Neural crest cell (in vitro differentiated cells): Measurements from ENCODE around the gene HSFX2. TPM values are rescaled to one million over a fixed set of nuclear protein-coding genes. Genes with fewer than 3 reads are reported as not detected.
"Not testable (repeated sequence)": the region's sequence is repeated elsewhere in the genome, so short reads cannot be mapped to it uniquely, and the experiment has no call there.

Source experiments
- DNase-seq: peaks from one replicate; pipeline ENCODE4 v3.0.0; 2021; ENCODE audit warnings: low read depth, mixed read lengths, low spot score
- H3K27ac Mint-ChIP-seq: one replicate; pipeline ENCODE4 v1.8.0; 2021; ENCODE audit warnings: mild to moderate bottlenecking, mixed read lengths; ENCODE audit not compliant: unreplicated experiment
- H3K27me3 Mint-ChIP-seq: 2 replicates; pipeline ENCODE4 v1.8.0; 2021; ENCODE audit warnings: low read depth, mild to moderate bottlenecking, mixed read lengths
- H3K36me3 Mint-ChIP-seq: 2 replicates; pipeline ENCODE4 v1.8.0; 2021; ENCODE audit warnings: low read depth, mild to moderate bottlenecking, mixed read lengths
- H3K4me1 Mint-ChIP-seq: 2 replicates; pipeline ENCODE4 v1.8.0; 2021; ENCODE audit warnings: mixed read lengths
- H3K4me3 Mint-ChIP-seq: one replicate; pipeline ENCODE4 v1.8.0; 2021; ENCODE audit warnings: mild to moderate bottlenecking, mixed read lengths
- H3K9me3 Mint-ChIP-seq: 2 replicates; pipeline ENCODE4 v1.8.0; 2021; ENCODE audit warnings: mixed read lengths
- CTCF ChIP-seq: fragments of 200-600 bp; sonication (generic); conservative IDR thresholded peaks from 2 replicates; pipeline ENCODE4 v1.5.0; 2021; ENCODE audit warnings: antibody characterized with exemption, mild to moderate bottlenecking
- total RNA-seq: library from RNA; stranded (reverse); gene quantifications from 2 replicates; pipeline ENCODE4 v1.2.1, GENCODE V29; 2021

The HSFX2 gene
- total RNA-seq, 1 donor from 2014 or later: not detected

GRCh38 chrX:149628280-149628679 lies 33.2 kb upstream of the HSFX2 start:
- peaks cover 12% of the 10 kb centered on the region for H3K4me1 Mint-ChIP-seq
- no peak for DNase-seq
- no peak overlapping the region for H3K27ac Mint-ChIP-seq
- H3K36me3 Mint-ChIP-seq: no peaks in the 10 kb centered on the region
- H3K9me3 Mint-ChIP-seq: peaks cover 3% of the 10 kb centered on the region
- H3K4me3 Mint-ChIP-seq: peak overlapping the region; percentile 32
- no peak for TF ChIP-seq CTCF
- H3K27me3 Mint-ChIP-seq: peaks cover 11% of the 10 kb centered on the region

GRCh38 chrX:149626829-149627228 lies 31.7 kb upstream of the HSFX2 start:
- not testable (repeated sequence) for H3K27me3 Mint-ChIP-seq, DNase-seq, H3K9me3 Mint-ChIP-seq, H3K4me3 Mint-ChIP-seq, H3K36me3 Mint-ChIP-seq, H3K27ac Mint-ChIP-seq
- peaks cover 12% of the 10 kb centered on the region for H3K4me1 Mint-ChIP-seq

- H3K4me1 Mint-ChIP-seq, H3K9me3 Mint-ChIP-seq, DNase-seq, H3K4me3 Mint-ChIP-seq, H3K36me3 Mint-ChIP-seq, H3K27ac Mint-ChIP-seq, H3K27me3 Mint-ChIP-seq: not testable (repeated sequence)
Measured at GRCh38 chrX:149619662-149620061, 24.5 kb upstream of the HSFX2 start.

- no peak for TF ChIP-seq CTCF
- Mint-ChIP-seq H3K27ac (no peak overlapping the region), H3K4me1 (no peaks in the 10 kb centered on the region), H3K27me3 (no peaks in the 10 kb centered on the region), H3K36me3 (no peaks in the 10 kb centered on the region), H3K4me3 (no peak overlapping the region), H3K9me3 (peaks cover 2% of the 10 kb centered on the region)
- DNase-seq: no peak
Measured at GRCh38 chrX:149618871-149619270, 23.8 kb upstream of the HSFX2 start.

- Mint-ChIP-seq H3K27ac (no peak overlapping the region), H3K27me3 (no peaks in the 10 kb centered on the region), H3K9me3 (peaks cover 5% of the 10 kb centered on the region), H3K4me1 (no peaks in the 10 kb centered on the region), H3K36me3 (peaks cover 6% of the 10 kb centered on the region), H3K4me3 (no peak overlapping the region)
- no peak for TF ChIP-seq CTCF
- no peak for DNase-seq
Measured at GRCh38 chrX:149611623-149612175, 16.6 kb upstream of the HSFX2 start.

GRCh38 chrX:149610511-149610910 lies 15.4 kb upstream of the HSFX2 start:
- DNase-seq: no peak
- H3K4me1 Mint-ChIP-seq: no peaks in the 10 kb centered on the region
- H3K27ac Mint-ChIP-seq: no peak overlapping the region
- no peak overlapping the region for H3K4me3 Mint-ChIP-seq
- peaks cover 10% of the 10 kb centered on the region for H3K9me3 Mint-ChIP-seq
- no peak for TF ChIP-seq CTCF
- no peaks in the 10 kb centered on the region for H3K27me3 Mint-ChIP-seq
- peaks cover 9% of the 10 kb centered on the region for H3K36me3 Mint-ChIP-seq

GRCh38 chrX:149607699-149608098 lies 12.6 kb upstream of the HSFX2 start:
- TF ChIP-seq CTCF: no peak
- Mint-ChIP-seq H3K4me3 (no peak overlapping the region), H3K4me1 (no peaks in the 10 kb centered on the region), H3K27ac (no peak overlapping the region), H3K27me3 (no peaks in the 10 kb centered on the region), H3K9me3 (peaks cover 7% of the 10 kb centered on the region), H3K36me3 (peaks cover 16% of the 10 kb centered on the region)
- DNase-seq: no peak

- H3K9me3 Mint-ChIP-seq, H3K4me3 Mint-ChIP-seq, DNase-seq, H3K27ac Mint-ChIP-seq, H3K27me3 Mint-ChIP-seq, H3K4me1 Mint-ChIP-seq: not testable (repeated sequence)
- peaks cover 13% of the 10 kb centered on the region for H3K36me3 Mint-ChIP-seq
Measured at GRCh38 chrX:149605248-149605885, 10.3 kb upstream of the HSFX2 start.
